Measurements from ENCODE around the gene LAIR1.

Gene LAIR1

DNA sequence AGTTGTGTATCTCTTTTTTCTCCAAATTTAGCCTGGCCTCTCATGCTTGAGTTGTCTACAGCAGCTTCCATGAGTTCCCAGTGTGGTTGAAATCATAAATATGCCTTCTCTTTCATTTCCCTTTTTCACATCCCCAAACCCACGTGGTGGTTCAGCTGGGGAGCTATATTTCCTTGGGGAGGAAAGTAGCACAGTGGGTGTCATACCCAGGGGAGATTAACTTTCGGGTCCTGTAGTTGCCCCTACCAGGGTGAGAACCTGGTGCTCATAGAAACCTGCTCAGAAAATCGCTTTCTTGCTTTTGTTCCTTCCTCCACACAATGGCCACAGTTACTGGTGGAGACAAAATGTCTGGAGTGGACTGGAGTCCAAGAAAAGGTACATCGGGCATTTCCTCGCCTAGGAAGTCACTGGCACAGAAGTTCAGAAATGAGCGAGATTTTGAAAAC is 18.8 kb downstream of the LAIR1 start:
- no peak overlapping the region for H3K27ac ChIP-seq
- no peak for TF ChIP-seq ZFX (IDR thresholded peaks at IDR 0.05)
- TF ChIP-seq, protein P1, sequence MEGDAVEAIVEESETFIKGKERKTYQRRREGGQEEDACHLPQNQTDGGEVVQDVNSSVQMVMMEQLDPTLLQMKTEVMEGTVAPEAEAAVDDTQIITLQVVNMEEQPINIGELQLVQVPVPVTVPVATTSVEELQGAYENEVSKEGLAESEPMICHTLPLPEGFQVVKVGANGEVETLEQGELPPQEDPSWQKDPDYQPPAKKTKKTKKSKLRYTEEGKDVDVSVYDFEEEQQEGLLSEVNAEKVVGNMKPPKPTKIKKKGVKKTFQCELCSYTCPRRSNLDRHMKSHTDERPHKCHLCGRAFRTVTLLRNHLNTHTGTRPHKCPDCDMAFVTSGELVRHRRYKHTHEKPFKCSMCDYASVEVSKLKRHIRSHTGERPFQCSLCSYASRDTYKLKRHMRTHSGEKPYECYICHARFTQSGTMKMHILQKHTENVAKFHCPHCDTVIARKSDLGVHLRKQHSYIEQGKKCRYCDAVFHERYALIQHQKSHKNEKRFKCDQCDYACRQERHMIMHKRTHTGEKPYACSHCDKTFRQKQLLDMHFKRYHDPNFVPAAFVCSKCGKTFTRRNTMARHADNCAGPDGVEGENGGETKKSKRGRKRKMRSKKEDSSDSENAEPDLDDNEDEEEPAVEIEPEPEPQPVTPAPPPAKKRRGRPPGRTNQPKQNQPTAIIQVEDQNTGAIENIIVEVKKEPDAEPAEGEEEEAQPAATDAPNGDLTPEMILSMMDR (conservative IDR thresholded peaks at IDR 0.05), result no peak

DNA sequence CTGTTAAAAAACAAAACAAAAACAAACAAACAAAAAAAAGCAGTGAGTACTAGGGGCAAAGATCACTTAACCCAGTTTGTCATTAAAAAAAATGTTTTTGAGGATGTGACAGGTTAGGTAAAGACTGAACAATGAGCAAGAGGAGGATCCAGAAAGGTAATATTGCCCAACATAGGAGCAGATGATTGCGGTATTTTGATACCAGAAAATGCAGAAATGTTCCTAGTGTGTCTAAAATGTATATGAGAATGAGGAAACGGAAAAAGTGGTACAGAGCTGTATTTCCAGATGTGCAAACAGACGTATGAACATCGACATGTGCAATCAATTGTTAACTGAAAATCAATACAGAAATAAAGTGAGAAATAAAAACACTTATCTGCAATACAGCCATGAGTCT is 20.9 kb downstream of the LAIR1 start:
- no peak overlapping the region for H3K27ac ChIP-seq
- TF ChIP-seq, protein P1 (conservative IDR thresholded peaks at IDR 0.05), result no peak
- no peak for TF ChIP-seq ZFX (IDR thresholded peaks at IDR 0.05)

DNA sequence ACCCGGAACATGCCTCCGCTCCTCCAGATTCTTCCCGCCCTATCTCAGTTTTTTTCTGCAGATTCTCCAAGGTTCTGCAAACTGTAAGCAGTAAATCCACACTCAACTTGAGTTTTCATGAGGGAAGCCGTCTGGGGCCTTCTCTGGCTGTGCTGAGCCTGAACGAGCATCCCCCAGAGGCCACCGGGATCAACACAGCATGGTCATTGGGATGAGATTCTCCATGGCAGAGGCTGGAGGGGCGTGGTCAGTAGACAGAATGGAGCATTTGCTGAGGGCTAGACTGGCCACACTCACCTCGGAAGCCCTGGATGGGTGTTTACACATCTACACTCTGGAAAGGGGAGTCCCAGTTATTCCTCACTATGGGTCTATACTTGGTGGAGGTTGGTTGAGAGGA is 23.4 kb downstream of the LAIR1 start:
- no peak overlapping the region for H3K27ac ChIP-seq
- TF ChIP-seq, protein P1 (conservative IDR thresholded peaks at IDR 0.05), result no peak
- TF ChIP-seq ZFX (IDR thresholded peaks at IDR 0.05), result no peak

DNA sequence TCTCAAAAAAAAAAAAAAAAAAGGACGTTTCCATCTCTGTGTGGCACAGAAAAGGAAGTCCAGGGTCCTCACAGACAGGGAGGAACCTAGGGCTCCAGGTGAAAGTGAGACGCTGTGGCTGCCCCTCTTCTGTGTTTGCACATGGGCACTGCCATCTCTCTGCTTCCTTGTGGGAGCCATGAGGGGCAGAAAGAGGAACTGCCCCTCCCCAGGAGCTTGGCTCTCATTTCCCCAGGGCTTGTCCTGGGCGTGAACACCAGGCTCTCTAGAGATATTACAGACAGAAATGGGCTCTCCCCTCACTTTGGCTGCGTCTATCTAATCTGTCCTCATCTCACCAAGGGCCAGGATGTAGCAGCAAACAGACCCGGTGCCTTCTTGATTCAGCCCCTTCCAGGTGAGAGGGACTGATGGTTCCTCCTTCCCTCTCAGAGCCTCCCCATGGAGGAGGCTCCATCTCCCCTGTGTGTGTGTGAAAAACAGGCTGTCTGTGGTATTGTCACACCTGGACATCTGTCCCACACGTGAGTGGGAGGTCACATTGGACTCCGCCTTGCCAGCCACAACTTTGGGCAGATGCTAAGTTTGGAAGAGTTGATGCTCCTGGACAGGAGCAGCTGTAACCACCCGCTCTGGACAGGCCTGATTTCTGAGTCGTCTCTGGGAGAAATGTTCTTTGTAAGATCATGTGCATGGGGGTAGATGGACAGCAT is 24.9 kb downstream of the LAIR1 start:
- H3K27ac ChIP-seq, result no peak overlapping the region
- TF ChIP-seq, protein P1 (conservative IDR thresholded peaks at IDR 0.05), result no peak
- no peak for TF ChIP-seq ZFX (IDR thresholded peaks at IDR 0.05)

DNA sequence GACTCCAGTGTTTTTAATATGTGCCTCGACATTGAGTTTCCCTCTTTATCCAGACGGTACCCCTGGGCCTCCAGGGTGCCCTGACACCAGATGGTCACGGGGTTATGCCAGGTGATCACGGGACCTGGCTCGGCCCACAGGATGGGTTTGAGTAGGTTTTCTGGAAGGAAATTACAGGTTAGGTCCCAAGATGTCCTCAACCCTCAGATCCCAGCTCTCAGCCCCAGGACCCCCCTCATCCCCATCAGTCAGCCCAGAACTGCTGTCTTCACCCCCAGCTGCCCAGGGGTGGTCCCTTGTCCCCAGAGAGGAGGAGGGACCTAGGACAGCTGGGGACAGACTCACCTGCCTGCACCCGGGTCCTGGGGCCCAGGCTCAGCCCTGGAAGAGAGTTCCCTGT is 26.2 kb downstream of the LAIR1 start:
- TF ChIP-seq, protein P1 (conservative IDR thresholded peaks at IDR 0.05), result no peak
- no peak for TF ChIP-seq ZFX (IDR thresholded peaks at IDR 0.05)

DNA sequence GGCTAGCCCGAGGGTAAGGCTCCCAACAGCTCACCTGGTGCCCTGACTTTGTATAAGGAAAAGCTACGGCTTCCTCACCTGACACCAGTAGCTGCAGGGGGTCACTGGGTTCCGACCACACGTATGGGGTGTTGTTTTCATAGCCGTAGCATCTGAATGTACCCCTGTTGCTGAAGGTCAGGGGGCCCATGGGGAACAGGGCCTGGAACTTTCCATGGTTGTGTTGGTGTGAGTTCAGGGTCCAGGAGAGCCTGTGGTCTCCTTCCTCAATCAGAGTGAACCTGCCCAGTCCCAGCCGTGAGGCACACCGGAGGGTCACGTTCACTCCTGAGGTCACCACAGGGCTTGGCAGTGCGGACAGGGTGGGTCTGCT is 26.9 kb downstream of the LAIR1 start:
- TF ChIP-seq ZFX (IDR thresholded peaks at IDR 0.05), result no peak
- TF ChIP-seq, protein P1 (conservative IDR thresholded peaks at IDR 0.05), result no peak
- no peak overlapping the region for H3K27ac ChIP-seq

More for the DNA sequence above, 26.2 kb downstream of the LAIR1 start:
- no peak overlapping the region for H3K27ac ChIP-seq

DNA sequence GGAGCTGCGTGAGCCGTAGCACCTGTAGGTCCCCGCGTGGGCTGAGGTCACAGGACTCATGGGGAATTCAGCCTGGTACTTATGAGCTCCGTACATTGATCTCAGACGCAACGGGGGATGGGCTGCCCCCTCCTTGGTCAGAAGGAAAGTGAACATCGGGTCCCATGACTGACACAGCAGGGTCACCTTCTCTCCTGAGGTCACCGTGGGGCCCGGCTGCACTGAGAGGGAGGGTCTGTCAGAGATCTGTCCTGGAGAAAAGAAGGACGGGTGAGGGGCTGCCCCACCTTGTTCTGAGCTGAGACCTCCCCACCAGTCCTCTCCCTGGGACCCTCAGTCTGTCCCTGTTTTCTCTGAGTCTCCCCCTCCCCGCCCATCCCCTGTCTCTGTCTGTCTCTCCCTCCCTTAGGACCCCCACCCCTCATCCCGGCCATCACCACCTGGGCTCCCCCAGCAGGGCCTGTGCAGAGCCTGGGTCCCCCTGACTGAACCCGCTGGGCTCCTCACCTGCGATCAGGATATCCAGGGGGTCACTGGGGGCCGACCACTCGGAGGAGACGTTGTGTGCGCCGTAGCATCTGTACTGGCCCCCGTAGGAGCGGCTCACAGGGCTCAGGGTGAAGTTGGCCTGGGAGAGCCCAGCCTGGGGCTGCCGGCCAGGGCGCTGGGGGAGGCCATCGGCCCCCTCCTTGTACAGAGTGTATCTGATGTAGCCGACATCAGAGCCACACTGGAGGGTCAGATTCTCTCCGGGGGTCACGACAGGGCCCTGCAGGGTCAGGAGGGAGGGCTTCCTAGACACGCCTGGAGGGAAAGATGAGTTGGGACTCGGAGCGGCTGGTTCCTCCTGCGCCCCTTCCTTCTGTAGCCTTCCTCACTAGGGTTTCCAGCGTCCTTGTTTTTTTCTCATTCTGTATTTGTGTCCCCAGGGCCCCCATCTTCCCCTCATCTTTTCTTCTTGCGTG is 27.6 kb downstream of the LAIR1 start:
- H3K27ac ChIP-seq, result no peak overlapping the region
- TF ChIP-seq ZFX (IDR thresholded peaks at IDR 0.05), result no peak
- TF ChIP-seq, protein P1 (conservative IDR thresholded peaks at IDR 0.05), result no peak
